HepG2 (cell line): ENCODE data around the gene TOMM40L. TPM values are rescaled to one million over a fixed set of nuclear protein-coding genes. Genes with fewer than 3 reads are reported as not detected.

Experiments
- ARID5B ChIP-seq: IDR thresholded peaks from 2 replicates; pipeline ENCODE4 v1.4.0; 2020; ENCODE audit warnings: mild to moderate bottlenecking, missing genetic modification reagents
- ELF3 ChIP-seq: IDR thresholded peaks from 2 replicates; pipeline ENCODE4 v1.6.1; 2016; ENCODE audit warnings: missing genetic modification reagents, missing compliant biosample characterization
- FOXK2 ChIP-seq: fragments of 450-650 bp; IDR thresholded peaks from 2 replicates; pipeline ENCODE4 v1.6.1; 2016
- MED13 ChIP-seq: sonication (generic); formaldehyde crosslinking; IDR thresholded peaks from 2 replicates; pipeline ENCODE4 v1.5.0; 2020; ENCODE audit warnings: missing genetic modification reagents
- NFYC ChIP-seq: IDR thresholded peaks from 2 replicates; pipeline ENCODE4 v1.6.1; 2016; ENCODE audit warnings: missing genetic modification reagents, missing compliant biosample characterization
- PITX1 ChIP-seq: sonication (generic); formaldehyde crosslinking; IDR thresholded peaks from 2 replicates; pipeline ENCODE4 v1.5.1; 2020; ENCODE audit warnings: mild to moderate bottlenecking, missing genetic modification reagents
- POLR2G ChIP-seq: fragments of 200-400 bp; formaldehyde crosslinking; IDR thresholded peaks from 2 replicates; pipeline ENCODE4 v1.6.1; 2018; ENCODE audit warnings: mild to moderate bottlenecking, low read depth, low read length, moderate library complexity
- RBFOX2 ChIP-seq: fragments of 200-400 bp; formaldehyde crosslinking; IDR thresholded peaks from 2 replicates; pipeline ENCODE4 v1.6.1; 2017; ENCODE audit warnings: low read depth, mild to moderate bottlenecking, low read length
- SOX6 ChIP-seq, 2 experiments: fragments of 450-650 bp in 1 of 2; sonication (generic) in 1 of 2; formaldehyde crosslinking in 1 of 2; IDR thresholded peaks; 2 replicates each; pipeline versions ENCODE4 v1.4.0 to v1.6.1; 2017 to 2020; ENCODE audit warnings: antibody characterized with exemption in 1 of 2, mild to moderate bottlenecking in 1 of 2, missing genetic modification reagents in 1 of 2
- TGIF2 ChIP-seq: IDR thresholded peaks from 2 replicates; pipeline ENCODE4 v1.6.1; 2016; ENCODE audit warnings: control low read depth, missing compliant biosample characterization
- ZNF513 ChIP-seq: sonication (generic); formaldehyde crosslinking; conservative IDR thresholded peaks from 2 replicates; pipeline ENCODE4 v1.5.0; 2020; ENCODE audit warnings: missing genetic modification reagents
- ZNF747 ChIP-seq: sonication (generic); formaldehyde crosslinking; IDR thresholded peaks from 2 replicates; pipeline ENCODE4 v1.8.1; 2023; ENCODE audit warnings: missing genetic modification reagents, mild to moderate bottlenecking, borderline replicate concordance
- polyA plus RNA-seq, 8 experiments: library from polyadenylated mRNA; depleted of rRNA in 3 of 8; stranded (reverse) in 7 of 8; unstranded in 1 of 8; fragments of >200 nt; fragmentation: Illumina TruSeq in 4 of 8; extraction: Trizol in 4 of 8; gene quantifications; 2 replicates each; pipeline versions ENCODE4 v1.2.1 to v1.2.3, GENCODE V29; 2011 to 2016; ENCODE audit warnings: low read depth in 4 of 8, missing spikeins in 1 of 8, mixed read lengths in 1 of 8; ENCODE audit not compliant: insufficient read depth in 1 of 8
- total RNA-seq, 5 experiments: library from RNA; depleted of rRNA; stranded (reverse); fragments of >200 nt; fragmentation: Illumina TruSeq; extraction: Trizol; gene quantifications; 2 replicates each; pipeline ENCODE4 v1.2.3, GENCODE V29; 2016; ENCODE audit warnings: low read depth in 1 of 5
- TF ChIP-seq, protein P1 (sequence below): sonication (generic); formaldehyde crosslinking; conservative IDR thresholded peaks from 2 replicates; pipeline ENCODE4 v1.4.0; 2020; ENCODE audit warnings: mild to moderate bottlenecking, missing genetic modification reagents, moderate library complexity
- TF ChIP-seq, protein P2 (sequence below): sonication (generic); formaldehyde crosslinking; IDR thresholded peaks from 2 replicates; pipeline ENCODE4 v1.4.0; 2020; ENCODE audit warnings: low read depth, missing genetic modification reagents
- TF ChIP-seq, protein P3 (sequence below): sonication (generic); formaldehyde crosslinking; IDR thresholded peaks from 2 replicates; pipeline ENCODE4 v1.8.1; 2023; ENCODE audit warnings: missing genetic modification reagents, mild to moderate bottlenecking, borderline replicate concordance

The TOMM40L gene
- total and polyA plus RNA-seq, 2 of the 13 experiments (the other 11 are each of a cell fraction or from before 2014, with no cell fraction given) = 14.1 to 26.2 TPM

GRCh38 chr1:161218301-161219077 lies 7.4 kb upstream of the TOMM40L start (continued):
- TF ChIP-seq, protein P1, sequence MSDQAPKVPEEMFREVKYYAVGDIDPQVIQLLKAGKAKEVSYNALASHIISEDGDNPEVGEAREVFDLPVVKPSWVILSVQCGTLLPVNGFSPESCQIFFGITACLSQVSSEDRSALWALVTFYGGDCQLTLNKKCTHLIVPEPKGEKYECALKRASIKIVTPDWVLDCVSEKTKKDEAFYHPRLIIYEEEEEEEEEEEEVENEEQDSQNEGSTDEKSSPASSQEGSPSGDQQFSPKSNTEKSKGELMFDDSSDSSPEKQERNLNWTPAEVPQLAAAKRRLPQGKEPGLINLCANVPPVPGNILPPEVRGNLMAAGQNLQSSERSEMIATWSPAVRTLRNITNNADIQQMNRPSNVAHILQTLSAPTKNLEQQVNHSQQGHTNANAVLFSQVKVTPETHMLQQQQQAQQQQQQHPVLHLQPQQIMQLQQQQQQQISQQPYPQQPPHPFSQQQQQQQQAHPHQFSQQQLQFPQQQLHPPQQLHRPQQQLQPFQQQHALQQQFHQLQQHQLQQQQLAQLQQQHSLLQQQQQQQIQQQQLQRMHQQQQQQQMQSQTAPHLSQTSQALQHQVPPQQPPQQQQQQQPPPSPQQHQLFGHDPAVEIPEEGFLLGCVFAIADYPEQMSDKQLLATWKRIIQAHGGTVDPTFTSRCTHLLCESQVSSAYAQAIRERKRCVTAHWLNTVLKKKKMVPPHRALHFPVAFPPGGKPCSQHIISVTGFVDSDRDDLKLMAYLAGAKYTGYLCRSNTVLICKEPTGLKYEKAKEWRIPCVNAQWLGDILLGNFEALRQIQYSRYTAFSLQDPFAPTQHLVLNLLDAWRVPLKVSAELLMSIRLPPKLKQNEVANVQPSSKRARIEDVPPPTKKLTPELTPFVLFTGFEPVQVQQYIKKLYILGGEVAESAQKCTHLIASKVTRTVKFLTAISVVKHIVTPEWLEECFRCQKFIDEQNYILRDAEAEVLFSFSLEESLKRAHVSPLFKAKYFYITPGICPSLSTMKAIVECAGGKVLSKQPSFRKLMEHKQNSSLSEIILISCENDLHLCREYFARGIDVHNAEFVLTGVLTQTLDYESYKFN = peak; percentile 98
- TF ChIP-seq ZNF513 (CRISPR knock-in tag) (no peak), FOXK2 (peak; percentile 18; the same call in 1 of the 2 replicates), MED13 (CRISPR knock-in tag) (0 out of 2 replicates have a peak, but pooled peaks have one; percentile 80), ARID5B (CRISPR knock-in tag) (peak; percentile 83), TGIF2 (CRISPR knock-in tag) (0 out of 2 replicates have a peak, but pooled peaks have one; percentile 26), SOX6 (IDR thresholded peaks at IDR 0.05) (no peak), SOX6 (CRISPR knock-in tag; IDR thresholded peaks at IDR 0.05) (peak; percentile 92), POLR2G (peak; percentile 84), NFYC (CRISPR knock-in tag) (0 out of 2 replicates have a peak, but pooled peaks have one; percentile 27), RBFOX2 (peak; percentile 79), ZNF747 (CRISPR knock-in tag) (0 out of 2 replicates have a peak, but pooled peaks have one; percentile 33), ELF3 (CRISPR knock-in tag) (peak; percentile 68; the same call in 1 of the 2 replicates), PITX1 (CRISPR knock-in tag) (peak; percentile 80)
- TF ChIP-seq, protein P2, sequence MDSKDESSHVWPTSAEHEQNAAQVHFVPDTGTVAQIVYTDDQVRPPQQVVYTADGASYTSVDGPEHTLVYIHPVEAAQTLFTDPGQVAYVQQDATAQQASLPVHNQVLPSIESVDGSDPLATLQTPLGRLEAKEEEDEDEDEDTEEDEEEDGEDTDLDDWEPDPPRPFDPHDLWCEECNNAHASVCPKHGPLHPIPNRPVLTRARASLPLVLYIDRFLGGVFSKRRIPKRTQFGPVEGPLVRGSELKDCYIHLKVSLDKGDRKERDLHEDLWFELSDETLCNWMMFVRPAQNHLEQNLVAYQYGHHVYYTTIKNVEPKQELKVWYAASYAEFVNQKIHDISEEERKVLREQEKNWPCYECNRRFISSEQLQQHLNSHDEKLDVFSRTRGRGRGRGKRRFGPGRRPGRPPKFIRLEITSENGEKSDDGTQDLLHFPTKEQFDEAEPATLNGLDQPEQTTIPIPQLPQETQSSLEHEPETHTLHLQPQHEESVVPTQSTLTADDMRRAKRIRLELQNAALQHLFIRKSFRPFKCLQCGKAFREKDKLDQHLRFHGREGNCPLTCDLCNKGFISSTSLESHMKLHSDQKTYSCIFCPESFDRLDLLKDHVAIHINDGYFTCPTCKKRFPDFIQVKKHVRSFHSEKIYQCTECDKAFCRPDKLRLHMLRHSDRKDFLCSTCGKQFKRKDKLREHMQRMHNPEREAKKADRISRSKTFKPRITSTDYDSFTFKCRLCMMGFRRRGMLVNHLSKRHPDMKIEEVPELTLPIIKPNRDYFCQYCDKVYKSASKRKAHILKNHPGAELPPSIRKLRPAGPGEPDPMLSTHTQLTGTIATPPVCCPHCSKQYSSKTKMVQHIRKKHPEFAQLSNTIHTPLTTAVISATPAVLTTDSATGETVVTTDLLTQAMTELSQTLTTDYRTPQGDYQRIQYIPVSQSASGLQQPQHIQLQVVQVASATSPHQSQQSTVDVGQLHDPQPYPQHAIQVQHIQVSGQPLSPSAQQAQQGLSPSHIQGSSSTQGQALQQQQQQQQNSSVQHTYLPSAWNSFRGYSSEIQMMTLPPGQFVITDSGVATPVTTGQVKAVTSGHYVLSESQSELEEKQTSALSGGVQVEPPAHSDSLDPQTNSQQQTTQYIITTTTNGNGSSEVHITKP (CRISPR knock-in tag) = peak; percentile 40; the same call in 1 of the 2 replicates
- TF ChIP-seq, protein P3, sequence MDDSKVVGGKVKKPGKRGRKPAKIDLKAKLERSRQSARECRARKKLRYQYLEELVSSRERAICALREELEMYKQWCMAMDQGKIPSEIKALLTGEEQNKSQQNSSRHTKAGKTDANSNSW (CRISPR knock-in tag) = no peak
